HAP-1 (cell line): ENCODE measurements around the gene AGR2.
A peak's percentile ranks its signal among the peaks of the same experiment; 100 is the strongest.

Experiments
- DNase-seq, 2 experiments: peaks; one replicate each; pipeline ENCODE4 v3.0.0-alpha.2; 2016 to 2020; ENCODE audit warnings: low spot score in 2 of 2
- H3K27me3 ChIP-seq: fragments of 250-450 bp; sonication (Bioruptor Pico); 2 replicates; pipeline ENCODE4 v1.5.1; 2020; ENCODE audit warnings: low read depth, mild to moderate bottlenecking, moderate library complexity
- H3K36me3 ChIP-seq: fragments of 250-450 bp; sonication (Bioruptor Pico); replicated peaks from 2 replicates; pipeline ENCODE4 v1.5.1; 2020; ENCODE audit warnings: mild to moderate bottlenecking
- H3K4me1 ChIP-seq: fragments of 250-450 bp; sonication (Bioruptor Pico); 2 replicates; pipeline ENCODE4 v1.5.1; 2020; ENCODE audit warnings: mild to moderate bottlenecking
- H3K4me3 ChIP-seq: fragments of 250-450 bp; sonication (Bioruptor Pico); 2 replicates; pipeline ENCODE4 v1.5.1; 2020; ENCODE audit warnings: mild to moderate bottlenecking, moderate library complexity
- H3K9me3 ChIP-seq: fragments of 250-450 bp; sonication (Bioruptor Pico); 2 replicates; pipeline ENCODE4 v1.5.1; 2020; ENCODE audit warnings: mild to moderate bottlenecking, moderate library complexity
- in situ Hi-C: fragments of 300-500 bp; cut with MboI; formaldehyde crosslinking; loops from 3 replicates; pipeline ENCODE4 v1.14.3; 2020; ENCODE audit warnings: low sequenced_read_pairs, inconsistent platforms, mixed read lengths

AGR2 gene

GRCh38 chr7:16758036-16758435 lies 46.8 kb downstream of the AGR2 start:
- Histone ChIP-seq H3K4me1 (peaks cover 25% of the 10 kb centered on the region), H3K36me3 (no peaks in the 10 kb centered on the region), H3K9me3 (no peaks in the 10 kb centered on the region), H3K4me3 (no peak overlapping the region), H3K27me3 (no peaks in the 10 kb centered on the region)
- DNase-seq, result no peak
- in situ Hi-C loops, result no loop called here

DNA sequence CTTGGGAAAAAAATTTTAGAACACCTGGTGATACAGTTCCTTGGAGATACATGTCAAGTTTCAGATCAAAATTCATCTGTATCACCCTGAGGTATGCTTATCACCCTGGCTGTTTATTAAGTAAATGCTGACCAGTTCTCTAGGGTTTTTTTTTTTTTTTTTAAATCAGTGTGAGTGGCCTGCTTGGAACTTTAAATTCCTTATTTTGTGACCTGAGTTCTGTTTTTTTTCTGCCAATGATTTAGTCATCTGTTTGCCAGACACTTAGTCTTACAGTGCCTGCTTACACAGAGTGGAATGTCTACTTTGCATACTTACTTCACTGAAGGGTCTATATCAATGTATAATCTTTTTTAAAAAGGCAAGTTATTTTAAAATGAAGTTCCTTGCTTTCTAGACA lies 49.4 kb downstream of the AGR2 start:
- H3K36me3 ChIP-seq, result no peaks in the 10 kb centered on the region
- in situ Hi-C loops, result no loop called here
- peak overlapping the region; percentile 73 for H3K4me3 ChIP-seq
- no peaks in the 10 kb centered on the region for H3K9me3 ChIP-seq
- H3K27me3 ChIP-seq, result no peaks in the 10 kb centered on the region
- H3K4me1 ChIP-seq, result peaks cover 27% of the 10 kb centered on the region
- DNase-seq, result no peak

DNA sequence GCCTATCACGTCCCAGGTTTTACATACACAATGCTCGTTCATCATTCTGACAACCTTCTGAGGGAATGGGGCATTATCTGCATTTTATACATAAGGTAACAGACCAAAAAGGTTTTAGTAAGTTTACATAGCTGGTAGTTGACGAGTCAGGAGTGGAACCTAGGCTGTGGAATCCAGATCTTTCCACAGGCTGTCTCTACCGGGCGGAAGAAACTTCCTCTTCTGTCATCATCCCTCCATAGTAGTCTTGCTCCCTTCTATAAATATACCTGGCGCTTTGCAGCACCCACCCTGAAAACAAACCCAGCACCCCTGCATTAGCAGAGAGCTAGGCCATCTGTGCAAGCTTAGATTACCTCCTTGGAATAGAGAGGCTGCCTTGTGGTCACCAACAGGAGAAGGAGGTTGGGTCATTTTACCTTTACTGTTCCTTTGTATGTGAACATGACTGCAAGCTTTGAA lies 49.9 kb downstream of the AGR2 start:
- Histone ChIP-seq H3K9me3 (no peaks in the 10 kb centered on the region), H3K27me3 (no peaks in the 10 kb centered on the region), H3K4me1 (peaks cover 27% of the 10 kb centered on the region), H3K36me3 (no peaks in the 10 kb centered on the region), H3K4me3 (peak overlapping the region; percentile 73)
- in situ Hi-C loops, result no loop called here
- DNase-seq, result no peak

GRCh38 chr7:16753932-16754855 lies 50.6 kb downstream of the AGR2 start:
- in situ Hi-C loops, result no loop called here
- H3K36me3 ChIP-seq, result no peaks in the 10 kb centered on the region
- H3K4me1 ChIP-seq, result peaks cover 27% of the 10 kb centered on the region
- no peaks in the 10 kb centered on the region for H3K9me3 ChIP-seq
- peak overlapping the region; percentile 73 for H3K4me3 ChIP-seq
- peak; percentile 53 to 81 for DNase-seq
- no peaks in the 10 kb centered on the region for H3K27me3 ChIP-seq

GRCh38 chr7:16753102-16753931 lies 51.5 kb downstream of the AGR2 start, which contains the start of gene TSPAN13:
TSS of gene TSPAN13 (plus strand) at chr7:16753755. CDS start at chr7:16753968, 213 bp downstream.
- H3K4me3 ChIP-seq, result peak within 1 kb of the TSS; percentile 73
- no peaks in the 10 kb centered on the region for H3K36me3 ChIP-seq
- no peaks in the 10 kb centered on the region for H3K9me3 ChIP-seq
- peaks cover 27% of the 10 kb centered on the region for H3K4me1 ChIP-seq
- peak; percentile 87 to 96 for DNase-seq
- in situ Hi-C loops, result no loop called here
- H3K27me3 ChIP-seq, result no peaks in the 10 kb centered on the region

GRCh38 chr7:16747102-16747501 lies 57.7 kb downstream of the AGR2 start:
- no peak for DNase-seq
- no peaks in the 10 kb centered on the region for H3K4me1 ChIP-seq

DNA sequence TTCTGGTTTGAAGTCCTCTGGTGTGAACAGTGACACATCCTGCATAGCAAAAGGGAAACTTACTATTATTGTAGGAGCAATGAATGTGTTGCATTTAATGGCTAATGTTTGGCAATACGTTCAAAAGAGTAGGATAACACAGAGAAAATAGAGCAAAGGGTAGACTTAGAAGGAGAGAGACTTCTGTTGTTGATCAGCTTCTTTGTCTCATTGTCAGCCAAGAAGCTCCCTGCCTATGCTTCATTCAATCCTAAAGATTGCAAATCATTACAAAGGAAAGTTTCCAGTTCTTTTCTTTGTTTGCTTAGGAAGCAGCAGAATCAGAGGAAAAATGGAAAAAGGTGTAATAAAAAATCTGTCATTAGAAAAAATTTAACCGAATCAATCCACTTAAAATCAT lies 59.2 kb downstream of the AGR2 start:
- Histone ChIP-seq H3K4me1 (no peaks in the 10 kb centered on the region), H3K4me3 (no peak overlapping the region), H3K9me3 (no peaks in the 10 kb centered on the region), H3K27me3 (no peaks in the 10 kb centered on the region), H3K36me3 (no peaks in the 10 kb centered on the region)
- DNase-seq, result peak in 1 of 2 experiments; percentile 29
- in situ Hi-C loops, result no loop called here

More at GRCh38 chr7:16747102-16747501, 57.7 kb downstream of the AGR2 start:
- Histone ChIP-seq H3K9me3 (no peaks in the 10 kb centered on the region), H3K36me3 (no peaks in the 10 kb centered on the region), H3K27me3 (no peaks in the 10 kb centered on the region), H3K4me3 (no peak overlapping the region)
- in situ Hi-C loops, result no loop called here

DNA sequence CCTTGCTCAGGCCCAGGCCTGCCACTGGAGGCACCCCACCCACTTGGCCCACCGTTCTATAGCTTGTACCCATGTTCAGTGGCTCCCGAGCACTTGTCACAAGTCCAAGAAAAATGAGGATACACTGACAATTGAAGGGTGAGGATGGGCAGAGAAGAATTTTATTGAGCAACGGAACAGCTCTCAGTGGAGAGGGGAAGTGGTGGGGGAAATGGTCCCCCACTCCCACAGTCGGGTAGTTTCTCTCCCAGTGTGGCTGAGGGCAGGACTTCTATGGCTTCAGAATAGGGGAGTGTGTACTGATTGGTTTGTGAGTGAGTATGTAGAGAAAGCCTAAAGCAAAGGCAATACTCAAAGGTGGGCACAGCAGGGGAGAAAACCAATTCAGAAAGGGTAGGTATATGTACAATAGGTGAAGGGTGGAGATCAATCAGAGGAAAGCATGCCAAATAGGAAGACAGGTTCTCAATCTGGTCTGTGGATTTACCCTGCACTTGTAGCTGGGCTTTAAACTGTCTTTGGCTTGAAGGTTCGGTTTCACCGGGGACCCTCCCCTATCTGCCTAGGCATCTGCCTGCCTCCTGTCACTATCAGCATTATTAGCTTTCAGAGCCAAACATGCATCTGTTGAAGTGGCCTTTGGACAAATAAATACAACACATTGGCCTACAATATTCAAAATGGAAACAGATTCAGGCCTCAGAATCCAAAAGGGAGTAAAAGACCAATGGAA lies 60.1 kb downstream of the AGR2 start:
- no peaks in the 10 kb centered on the region for H3K27me3 ChIP-seq
- H3K9me3 ChIP-seq, result no peaks in the 10 kb centered on the region; the same call in 1 of the 2 replicates
- H3K36me3 ChIP-seq, result no peaks in the 10 kb centered on the region
- H3K4me1 ChIP-seq, result no peaks in the 10 kb centered on the region; the same call in 1 of the 2 replicates
- no peak for DNase-seq
- in situ Hi-C loops, result no loop called here
- no peak overlapping the region for H3K4me3 ChIP-seq

- in situ Hi-C loops, result no loop called here
- Histone ChIP-seq H3K36me3 (no peaks in the 10 kb centered on the region), H3K27me3 (no peaks in the 10 kb centered on the region), H3K4me3 (no peak overlapping the region), H3K4me1 (peaks cover 3% of the 10 kb centered on the region), H3K9me3 (no peaks in the 10 kb centered on the region; the same call in 1 of the 2 replicates)
- no peak for DNase-seq
Observed at GRCh38 chr7:16743236-16743635, 61.6 kb downstream of the AGR2 start.

DNA sequence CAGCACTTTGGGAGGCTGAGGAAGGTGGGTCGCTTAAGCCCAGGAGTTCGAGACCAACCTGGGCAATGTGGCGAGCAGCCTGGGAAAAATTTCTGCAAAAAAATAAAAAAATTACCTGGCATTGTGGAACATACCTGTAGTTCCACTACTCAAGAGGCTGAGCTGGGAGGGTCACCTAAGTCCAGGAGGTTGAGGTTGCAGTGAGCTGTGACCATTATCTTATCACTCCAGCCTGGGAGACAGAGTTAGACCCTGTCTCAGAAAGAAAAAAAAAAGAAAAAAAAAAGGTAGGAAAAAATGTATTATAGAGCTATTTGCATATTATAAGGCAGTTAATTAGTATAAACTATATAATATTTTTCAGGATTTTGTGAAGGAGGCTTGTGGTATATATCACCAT lies 62.3 kb downstream of the AGR2 start:
- H3K9me3 ChIP-seq, result no peaks in the 10 kb centered on the region; the same call in 1 of the 2 replicates
- no peak overlapping the region for H3K4me3 ChIP-seq
- H3K27me3 ChIP-seq, result no peaks in the 10 kb centered on the region
- H3K4me1 ChIP-seq, result peaks cover 9% of the 10 kb centered on the region
- no peak for DNase-seq
- in situ Hi-C loops, result no loop called here
- H3K36me3 ChIP-seq, result no peaks in the 10 kb centered on the region
